GM12864 (cell line): ENCODE data around the gene ARHGDIB.
A peak's percentile ranks its signal among the peaks of the same experiment; 100 is the strongest.

Source experiments
- DNase-seq: peaks from one replicate; pipeline ENCODE4 v3.0.0-alpha.2; 2011; ENCODE audit warnings: low read depth
- H3K4me3 ChIP-seq: 2 replicates; pipeline ENCODE4 v1.5.1; 2011; ENCODE audit warnings: mild to moderate bottlenecking, low read depth, low read length, control low read depth
- CTCF ChIP-seq: IDR thresholded peaks from 2 replicates; pipeline ENCODE4 v1.5.1; 2011; ENCODE audit warnings: low read depth, mild to moderate bottlenecking, moderate library complexity, low read length, control low read depth, inconsistent platforms; ENCODE audit errors: missing control alignments

Gene ARHGDIB

DNA sequence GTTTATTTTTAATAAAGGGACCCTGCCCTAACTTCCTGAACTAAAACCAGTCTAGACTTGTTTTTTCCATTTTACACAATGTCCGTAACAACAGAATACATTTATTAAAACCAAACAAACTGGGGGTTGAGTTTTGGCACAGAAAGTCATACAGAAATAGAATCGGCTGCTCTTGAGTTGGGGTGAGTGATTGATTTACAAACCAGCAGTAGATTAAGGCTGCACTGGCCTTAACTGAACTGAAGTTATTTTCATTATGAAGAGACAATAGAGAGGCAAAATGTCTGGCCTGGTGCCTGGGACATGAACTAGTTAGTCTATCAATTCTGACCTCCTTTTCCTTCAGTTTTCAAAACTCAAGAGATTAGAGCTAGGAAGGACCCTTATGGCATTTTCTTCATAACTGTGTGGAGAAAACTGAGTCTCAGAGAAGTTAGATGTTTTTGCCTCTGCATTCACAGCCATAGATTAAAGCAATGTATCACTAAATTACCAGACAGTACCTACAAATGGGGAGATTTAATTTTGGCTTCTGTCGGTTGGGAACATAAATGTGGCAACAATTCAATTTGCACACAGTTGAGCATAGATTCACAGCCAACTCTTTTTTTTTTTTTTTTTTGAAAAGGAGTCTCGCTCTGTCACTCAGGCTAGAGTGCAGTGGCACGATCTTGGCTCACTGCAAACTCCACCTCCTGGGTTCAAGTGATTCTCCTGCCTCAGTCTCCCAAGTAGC lies 56.0 kb downstream of the ARHGDIB start:
- no peak for TF ChIP-seq CTCF
- no peak overlapping the region for H3K4me3 ChIP-seq
- no peak for DNase-seq

DNA sequence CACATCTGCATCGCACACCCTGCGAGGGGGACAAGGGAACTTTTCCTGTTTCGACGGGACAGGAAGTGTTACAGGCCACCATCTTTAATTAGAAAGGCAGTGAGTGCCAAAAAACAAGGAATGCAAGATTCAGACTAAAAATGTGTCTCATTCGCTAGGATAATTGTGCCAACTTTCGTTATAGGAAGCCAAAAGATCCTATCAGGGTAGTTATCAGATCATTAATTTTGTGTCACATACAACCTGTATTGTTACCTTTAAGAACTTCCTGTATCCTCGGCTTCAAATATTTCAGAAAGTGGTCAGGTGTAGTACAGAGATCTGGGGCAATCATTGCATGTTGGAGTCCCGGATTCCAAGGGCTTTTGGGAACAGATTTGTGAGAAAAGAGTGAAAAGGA lies 56.5 kb downstream of the ARHGDIB start:
- DNase-seq = no peak
- no peak for TF ChIP-seq CTCF
- H3K4me3 ChIP-seq = no peak overlapping the region

DNA sequence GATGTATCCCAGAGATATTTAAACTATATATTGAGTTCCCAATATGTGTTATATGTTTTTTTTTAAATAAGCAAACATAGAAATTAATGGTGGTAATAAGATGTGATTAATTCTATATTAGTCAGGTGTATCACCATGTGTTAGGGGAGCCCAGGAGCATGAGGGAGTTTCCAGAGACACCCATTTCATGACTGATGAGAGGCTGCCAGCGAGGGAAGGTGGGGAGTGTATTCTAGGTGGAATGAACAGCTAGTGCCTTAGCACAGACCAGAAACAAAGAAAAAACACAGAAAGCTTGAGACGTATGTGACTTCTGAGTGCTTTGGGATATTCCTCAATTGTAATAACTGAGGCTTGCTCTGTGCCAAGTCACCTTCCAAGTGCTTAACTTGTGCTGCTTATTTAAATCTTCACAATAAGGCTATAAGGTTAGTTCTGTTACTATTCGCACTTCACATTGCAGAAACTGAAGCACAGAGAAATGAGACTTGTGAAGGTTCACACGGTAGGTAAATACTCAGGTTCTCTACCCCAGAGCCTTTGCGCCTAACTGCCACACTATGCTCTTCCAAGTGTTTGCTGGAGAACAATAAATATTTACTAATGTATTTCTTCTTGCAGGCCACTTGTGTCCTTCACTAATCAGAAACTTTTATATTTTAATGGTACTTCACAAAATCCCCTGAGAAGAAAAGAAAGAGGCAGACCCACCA lies 57.9 kb downstream of the ARHGDIB start:
- TF ChIP-seq CTCF = no peak
- no peak overlapping the region for H3K4me3 ChIP-seq
- DNase-seq = no peak

GRCh38 chr12:14902465-14902864 lies 58.9 kb downstream of the ARHGDIB start:
- no peak overlapping the region for H3K4me3 ChIP-seq
- TF ChIP-seq CTCF = no peak
- DNase-seq = no peak

DNA sequence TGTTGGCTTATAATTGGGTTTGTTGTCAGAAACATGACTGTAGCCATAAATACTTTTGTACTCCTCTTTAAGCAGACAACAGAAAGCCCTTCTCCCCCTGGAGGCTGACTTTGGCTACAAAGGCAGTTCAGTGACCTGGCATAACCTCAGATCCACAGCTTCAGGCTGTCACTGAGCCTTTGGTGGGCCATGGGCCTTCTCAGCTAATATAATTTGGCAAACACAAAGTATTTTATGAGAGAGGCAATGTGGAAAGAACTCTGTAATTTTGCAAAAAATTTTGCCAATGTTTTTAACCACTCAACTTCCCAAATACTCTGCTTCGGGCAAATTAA lies 60.2 kb downstream of the ARHGDIB start:
- no peak for DNase-seq
- no peak overlapping the region for H3K4me3 ChIP-seq
- TF ChIP-seq CTCF = peak; percentile 6

GRCh38 chr12:14900521-14901227 lies 60.7 kb downstream of the ARHGDIB start:
- no peak overlapping the region for H3K4me3 ChIP-seq
- DNase-seq = no peak
- no peak for TF ChIP-seq CTCF
